NCI-H69 (cell line): ENCODE measurements around the gene CHD5.

ENCODE experiments used
- DNase-seq: peaks from one replicate; lab custom pipeline; 2025; lab: John Stamatoyannopoulos, UW

Gene CHD5

GRCh38 chr1:6133146-6133895, 46.8 kb downstream of the CHD5 start:
- no peak for DNase-seq

GRCh38 chr1:6131561-6131960, 48.6 kb downstream of the CHD5 start:
- DNase-seq, result no peak

GRCh38 chr1:6130596-6130995, 49.5 kb downstream of the CHD5 start:
- no peak for DNase-seq

- no peak for DNase-seq
These were observed 50.1 kb downstream of the CHD5 start for GRCh38 chr1:6130036-6130435.

GRCh38 chr1:6129313-6129712, 50.8 kb downstream of the CHD5 start:
- DNase-seq, result peak; percentile 2

GRCh38 chr1:6128276-6129081, 51.6 kb downstream of the CHD5 start:
- DNase-seq, result no peak

- DNase-seq, result peak; percentile 91
These were observed 52.4 kb downstream of the CHD5 start for GRCh38 chr1:6127587-6128163.

- DNase-seq, result no peak
These were observed 53.5 kb downstream of the CHD5 start for GRCh38 chr1:6126521-6127067.

GRCh38 chr1:6126028-6126427, 54.1 kb downstream of the CHD5 start:
- no peak for DNase-seq

GRCh38 chr1:6125366-6125765, 54.8 kb downstream of the CHD5 start:
- DNase-seq, result no peak

GRCh38 chr1:6124746-6125365, 55.3 kb downstream of the CHD5 start:
- DNase-seq, result no peak

- no peak for DNase-seq
These were observed 55.8 kb downstream of the CHD5 start for GRCh38 chr1:6124341-6124740.

GRCh38 chr1:6123816-6124215, 56.3 kb downstream of the CHD5 start:
- DNase-seq, result no peak

- no peak for DNase-seq
These were observed 57.0 kb downstream of the CHD5 start for GRCh38 chr1:6123083-6123482.

GRCh38 chr1:6121651-6122370, 58.3 kb downstream of the CHD5 start:
- no peak for DNase-seq

GRCh38 chr1:6121021-6121421, 59.1 kb downstream of the CHD5 start:
- no peak for DNase-seq

- DNase-seq, result no peak
These were observed 61.7 kb downstream of the CHD5 start for GRCh38 chr1:6118415-6118814.

- no peak for DNase-seq
These were observed 62.5 kb downstream of the CHD5 start for GRCh38 chr1:6117624-6118023.

- no peak for DNase-seq
These were observed 63.1 kb downstream of the CHD5 start for GRCh38 chr1:6117064-6117463.

GRCh38 chr1:6116137-6116536, 64.0 kb downstream of the CHD5 start:
- DNase-seq, result no peak

- no peak for DNase-seq
These were observed 66.4 kb downstream of the CHD5 start for GRCh38 chr1:6113745-6114144.

- DNase-seq, result no peak
These were observed 67.0 kb downstream of the CHD5 start for GRCh38 chr1:6113116-6113515.
